ENCODE measurements around the gene KANSL1L.

KANSL1L gene

GRCh38 chr2:210000464-210001324 is 170.5 kb downstream of the KANSL1L start:
- no peak for DNase-seq (ENCODE audit: low spot score)
- no peak for TF ChIP-seq CTCF (IDR thresholded peaks at IDR 0.05; ENCODE audit: borderline replicate concordance, control extremely low read depth, extremely low read depth, insufficient read depth, missing control alignments)
- in situ Hi-C loops (cut with MboI; ENCODE audit: low sequenced_read_pairs, unreplicated experiment) = no loop called here

- DNase-seq (ENCODE audit: low spot score) = no peak
- no peak for TF ChIP-seq CTCF (IDR thresholded peaks at IDR 0.05; ENCODE audit: borderline replicate concordance, control extremely low read depth, extremely low read depth, insufficient read depth, missing control alignments)
- in situ Hi-C loops (cut with MboI; ENCODE audit: low sequenced_read_pairs, unreplicated experiment) = no loop called here
These were observed 172.6 kb downstream of the KANSL1L start for GRCh38 chr2:209998596-209998995.

GRCh38 chr2:209993968-209994367 is 177.2 kb downstream of the KANSL1L start:
- TF ChIP-seq CTCF (IDR thresholded peaks at IDR 0.05; ENCODE audit: borderline replicate concordance, control extremely low read depth, extremely low read depth, insufficient read depth, missing control alignments) = no peak
- in situ Hi-C loops (cut with MboI; ENCODE audit: low sequenced_read_pairs, unreplicated experiment) = no loop called here
- DNase-seq (ENCODE audit: low spot score) = no peak

- in situ Hi-C loops (cut with MboI; ENCODE audit: low sequenced_read_pairs, unreplicated experiment) = no loop called here
- no peak for TF ChIP-seq CTCF (IDR thresholded peaks at IDR 0.05; ENCODE audit: borderline replicate concordance, control extremely low read depth, extremely low read depth, insufficient read depth, missing control alignments)
These were observed 180.4 kb downstream of the KANSL1L start for GRCh38 chr2:209990838-209991237.

GRCh38 chr2:209988010-209988409 is 183.2 kb downstream of the KANSL1L start:
- DNase-seq (ENCODE audit: low spot score) = no peak
- TF ChIP-seq CTCF (IDR thresholded peaks at IDR 0.05; ENCODE audit: borderline replicate concordance, control extremely low read depth, extremely low read depth, insufficient read depth, missing control alignments) = no peak
- in situ Hi-C loops (cut with MboI; ENCODE audit: low sequenced_read_pairs, unreplicated experiment) = no loop called here

More at GRCh38 chr2:209990838-209991237, 180.4 kb downstream of the KANSL1L start:
- DNase-seq (ENCODE audit: low spot score) = no peak

- no peak for TF ChIP-seq CTCF (IDR thresholded peaks at IDR 0.05; ENCODE audit: borderline replicate concordance, control extremely low read depth, extremely low read depth, insufficient read depth, missing control alignments)
- in situ Hi-C loops (cut with MboI; ENCODE audit: low sequenced_read_pairs, unreplicated experiment) = no loop called here
- DNase-seq (ENCODE audit: low spot score) = no peak
These were observed 184.8 kb downstream of the KANSL1L start for GRCh38 chr2:209986415-209986814.

Measured in GM13976 (cell line).